DOHH2 (cell line): ENCODE data around the gene CHN2.

Experiments used
- H3F3A ChIP-seq: fragments of 200-600 bp; sonication (generic), shearing (Covaris generic); 2 replicates; pipeline ENCODE4 v1.6.0; 2016; ENCODE audit warnings: antibody characterized with exemption, mild to moderate bottlenecking; ENCODE audit not compliant: control insufficient read depth, insufficient read depth
- H3K27ac ChIP-seq: fragments of 200-600 bp; sonication (generic); 2 replicates; pipeline ENCODE4 v1.5.1; 2014; ENCODE audit warnings: low read depth, mild to moderate bottlenecking, low read length, moderate library complexity
- H3K27me3 ChIP-seq: fragments of 200-600 bp; sonication (generic); 2 replicates; pipeline ENCODE4 v1.6.1; 2014; ENCODE audit warnings: mild to moderate bottlenecking, low read length, mixed read lengths; ENCODE audit not compliant: control insufficient read depth
- H3K36me3 ChIP-seq: fragments of 200-600 bp; sonication (generic); 2 replicates; pipeline ENCODE4 v1.6.1; 2014; ENCODE audit warnings: mild to moderate bottlenecking, low read length, moderate library complexity, mixed read lengths; ENCODE audit not compliant: control insufficient read depth
- H3K4me1 ChIP-seq: fragments of 200-600 bp; sonication (generic); 2 replicates; pipeline ENCODE4 v1.6.1; 2014; ENCODE audit warnings: mild to moderate bottlenecking, low read length, mixed read lengths; ENCODE audit not compliant: control insufficient read depth
- H3K4me2 ChIP-seq: fragments of 200-600 bp; sonication (generic); 2 replicates; pipeline ENCODE4 v1.6.0; 2014; ENCODE audit warnings: mild to moderate bottlenecking, low read length, moderate library complexity
- H3K4me3 ChIP-seq: fragments of 200-600 bp; sonication (generic); 2 replicates; pipeline ENCODE4 v1.5.1; 2014; ENCODE audit warnings: mild to moderate bottlenecking, low read length, mixed read lengths
- H3K79me2 ChIP-seq: fragments of 200-600 bp; sonication (generic); 2 replicates; pipeline ENCODE4 v1.6.1; 2014; ENCODE audit warnings: mild to moderate bottlenecking, low read length, mixed read lengths; ENCODE audit not compliant: control insufficient read depth
- H3K9me2 ChIP-seq: fragments of 200-600 bp; sonication (generic); replicated peaks from 2 replicates; pipeline ENCODE4 v1.6.1; 2014; ENCODE audit warnings: mild to moderate bottlenecking, low read length, mixed read lengths; ENCODE audit not compliant: control insufficient read depth
- H3K9me3 ChIP-seq: fragments of 200-600 bp; sonication (generic); 2 replicates; pipeline ENCODE4 v1.6.1; 2014; ENCODE audit warnings: antibody characterized with exemption, low read length, mixed read lengths; ENCODE audit not compliant: control insufficient read depth, insufficient read depth
- H4K20me1 ChIP-seq: fragments of 200-600 bp; sonication (generic); 2 replicates; pipeline ENCODE4 v1.6.0; 2014; ENCODE audit warnings: low read depth, mild to moderate bottlenecking, antibody characterized with exemption, low read length, moderate library complexity; ENCODE audit not compliant: control insufficient read depth, insufficient read depth
- CTCF ChIP-seq: fragments of 200-600 bp; sonication (generic); IDR thresholded peaks from one replicate; pipeline ENCODE4 v1.5.1; 2014; ENCODE audit warnings: antibody characterized with exemption, mild to moderate bottlenecking, low read depth, low read length; ENCODE audit not compliant: poor library complexity, severe bottlenecking
- EZH2phosphoT487 ChIP-seq: fragments of 200-600 bp; sonication (generic); IDR thresholded peaks from 2 replicates; pipeline ENCODE4 v1.6.1; 2017; ENCODE audit warnings: borderline replicate concordance, mild to moderate bottlenecking, antibody characterized with exemption, low read length, moderate library complexity, mixed read lengths

The CHN2 gene

GRCh38 chr7:29160080-29160479 is 34.5 kb upstream of the CHN2 start:
- Histone ChIP-seq H3K9me2 (no peaks in the 10 kb centered on the region), H3F3A (no peaks in the 10 kb centered on the region), H3K36me3 (no peaks in the 10 kb centered on the region), H4K20me1 (no peaks in the 10 kb centered on the region), H3K79me2 (no peaks in the 10 kb centered on the region), H3K27ac (no peak overlapping the region), H3K4me2 (no peak overlapping the region), H3K27me3 (no peaks in the 10 kb centered on the region), H3K4me1 (no peaks in the 10 kb centered on the region), H3K4me3 (no peak overlapping the region), H3K9me3 (no peaks in the 10 kb centered on the region)
- TF ChIP-seq EZH2phosphoT487 (no peak), CTCF (no peak)

GRCh38 chr7:29161231-29161630 is 33.3 kb upstream of the CHN2 start:
- H4K20me1 ChIP-seq, result no peaks in the 10 kb centered on the region
- no peaks in the 10 kb centered on the region for H3K9me2 ChIP-seq
- no peak overlapping the region for H3K27ac ChIP-seq
- no peaks in the 10 kb centered on the region for H3K36me3 ChIP-seq
- TF ChIP-seq CTCF (no peak), EZH2phosphoT487 (no peak)
- no peaks in the 10 kb centered on the region for H3K79me2 ChIP-seq
- no peaks in the 10 kb centered on the region for H3F3A ChIP-seq
- 0 out of 2 replicates have a peak, but pooled peaks cover 6% of the 10 kb centered on the region for H3K9me3 ChIP-seq
- H3K4me1 ChIP-seq, result no peaks in the 10 kb centered on the region
- H3K27me3 ChIP-seq, result no peaks in the 10 kb centered on the region
- H3K4me3 ChIP-seq, result no peak overlapping the region
- no peak overlapping the region for H3K4me2 ChIP-seq

GRCh38 chr7:29162577-29162976 is 32.0 kb upstream of the CHN2 start:
- no peak overlapping the region for H3K4me2 ChIP-seq
- no peaks in the 10 kb centered on the region for H3K4me1 ChIP-seq
- 0 out of 2 replicates have a peak, but pooled peaks cover 6% of the 10 kb centered on the region for H3K9me3 ChIP-seq
- no peaks in the 10 kb centered on the region for H3K27me3 ChIP-seq
- no peaks in the 10 kb centered on the region for H3K79me2 ChIP-seq
- H4K20me1 ChIP-seq, result no peaks in the 10 kb centered on the region
- no peaks in the 10 kb centered on the region for H3F3A ChIP-seq
- H3K4me3 ChIP-seq, result no peak overlapping the region
- H3K36me3 ChIP-seq, result no peaks in the 10 kb centered on the region
- H3K27ac ChIP-seq, result no peak overlapping the region
- no peaks in the 10 kb centered on the region for H3K9me2 ChIP-seq
- TF ChIP-seq CTCF, result no peak
- no peak for TF ChIP-seq EZH2phosphoT487

- no peaks in the 10 kb centered on the region for H4K20me1 ChIP-seq
- H3K27me3 ChIP-seq, result no peaks in the 10 kb centered on the region
- no peak overlapping the region for H3K4me2 ChIP-seq
- H3K27ac ChIP-seq, result no peak overlapping the region
- TF ChIP-seq EZH2phosphoT487, result no peak
- H3K4me3 ChIP-seq, result no peak overlapping the region
- no peaks in the 10 kb centered on the region for H3K36me3 ChIP-seq
- H3K79me2 ChIP-seq, result no peaks in the 10 kb centered on the region
- no peaks in the 10 kb centered on the region for H3F3A ChIP-seq
- H3K9me3 ChIP-seq, result 0 out of 2 replicates have a peak, but pooled peaks cover 6% of the 10 kb centered on the region
- no peaks in the 10 kb centered on the region for H3K4me1 ChIP-seq
- no peaks in the 10 kb centered on the region for H3K9me2 ChIP-seq
Measured at GRCh38 chr7:29163854-29164253, 30.7 kb upstream of the CHN2 start.
